Measurements from ENCODE around the gene RTN4IP1. TPM values are rescaled to one million over a fixed set of nuclear protein-coding genes. Genes with fewer than 3 reads are reported as not detected.

Gene RTN4IP1
- total RNA-seq, 1 experiment from 2014 or later: 12.5 TPM

GRCh38 chr6:106658469-106658868, 29.2 kb upstream of the RTN4IP1 start:
- Mint-ChIP-seq H3K27me3 (ENCODE audit: low read depth) (no peaks in the 10 kb centered on the region), H3K27ac (no peak overlapping the region), H3K36me3 (ENCODE audit: insufficient read depth in 1 of 3, low read depth in 3 of 3) (peaks cover 74 to 85% (median 79%) of the 10 kb centered on the region in 3 experiments), H3K4me3 (no peak overlapping the region), H3K9me3 (peaks cover 19 to 28% of the 10 kb centered on the region in 2 experiments), H3K4me1 (peaks cover 19 to 20% of the 10 kb centered on the region in 2 experiments)
- Histone ChIP-seq H2BK120ac (ENCODE audit: low read depth, low read length, poor library complexity, severe bottlenecking) (no peak overlapping the region), H3K4me2 (ENCODE audit: insufficient read depth, insufficient read length, low read length) (no peak overlapping the region), H3K27ac (ENCODE audit: insufficient read length, low read depth, low read length) (no peak overlapping the region), H3K23me2 (ENCODE audit: insufficient read length, low read depth, low read length, poor library complexity, severe bottlenecking) (no peaks in the 10 kb centered on the region), H4K5ac (ENCODE audit: insufficient read length, low read depth, low read length) (no peak overlapping the region), H3K14ac (ENCODE audit: insufficient read depth, low read length) (no peak overlapping the region), H4K20me1 (ENCODE audit: control insufficient read depth, insufficient read depth, insufficient read length) (no peaks in the 10 kb centered on the region), H2BK20ac (ENCODE audit: low read depth, low read length, poor library complexity, severe bottlenecking) (no peak overlapping the region), H3K9me3 (ENCODE audit: control insufficient read depth, low read depth, low read length) (no peaks in the 10 kb centered on the region), H3K79me1 (ENCODE audit: insufficient read depth, low read depth, low read length, poor library complexity, severe bottlenecking) (no peaks in the 10 kb centered on the region), H3K9ac (ENCODE audit: extremely low read depth, insufficient read length, low read length) (no peak overlapping the region), H2BK5ac (ENCODE audit: insufficient read length, low read length) (no peak overlapping the region), H2AK5ac (ENCODE audit: insufficient read length, low read length) (no peak overlapping the region), H3K4ac (ENCODE audit: low read depth, low read length) (no peak overlapping the region), H3T11ph (ENCODE audit: low read length) (no peak overlapping the region), H4K8ac (replicated peaks; ENCODE audit: insufficient read length, low read depth, low read length) (no peak overlapping the region), H2AFZ (ENCODE audit: low read length) (no peak overlapping the region), H2BK12ac (ENCODE audit: insufficient read length, low read depth, low read length) (no peak overlapping the region), H3K18ac (ENCODE audit: insufficient read length, low read depth, low read length) (no peak overlapping the region), H3K79me2 (ENCODE audit: insufficient read depth, low read length) (no peaks in the 10 kb centered on the region), H3K23ac (ENCODE audit: insufficient read length, low read depth, low read length) (no peak overlapping the region), H3K56ac (ENCODE audit: insufficient read length, low read depth, low read length) (no peak overlapping the region), H4K91ac (ENCODE audit: insufficient read length, low read depth, low read length) (no peak overlapping the region), H3K4me1 (ENCODE audit: insufficient read depth, low read length) (no peaks in the 10 kb centered on the region), H2BK15ac (ENCODE audit: low read depth, low read length) (no peak overlapping the region), H3K27me3 (ENCODE audit: insufficient read depth, low read length) (no peaks in the 10 kb centered on the region)
- TF ChIP-seq CTCF (conservative IDR thresholded peaks at IDR 0.05): no peak
- no peak for DNase-seq
- WGBS (ENCODE audit: extremely low coverage, insufficient read length, low lambda C conversion rate): no CpG with 5 or more reads among the region's 4 CpGs

Data from H9 (cell line).